MM.1S (cell line): ENCODE results near the gene FARP1.

Experiments
- CTCF ChIP-seq: fragments of 300-600 bp; sonication (generic); IDR thresholded peaks from 2 replicates; pipeline ENCODE4 v1.5.1; 2016; ENCODE audit warnings: antibody characterized with exemption, low read length, mixed read lengths
- EZH2 ChIP-seq: fragments of 300-600 bp; sonication (generic); optimal IDR thresholded peaks from 2 replicates; pipeline ENCODE3; 2017; ENCODE audit warnings: low read depth, mild to moderate bottlenecking, antibody characterized with exemption, low read length, mixed read lengths

- no peak for TF ChIP-seq CTCF
- TF ChIP-seq EZH2: no peak
These were observed 351.9 kb downstream of the FARP1 start for GRCh38 chr13:98494769-98495168.
